ENCODE data around the gene ANO3.

Gene ANO3

GRCh38 chr11:26510164-26510563, 178.2 kb downstream of the ANO3 start:
- DNase-seq: no peak

DNA sequence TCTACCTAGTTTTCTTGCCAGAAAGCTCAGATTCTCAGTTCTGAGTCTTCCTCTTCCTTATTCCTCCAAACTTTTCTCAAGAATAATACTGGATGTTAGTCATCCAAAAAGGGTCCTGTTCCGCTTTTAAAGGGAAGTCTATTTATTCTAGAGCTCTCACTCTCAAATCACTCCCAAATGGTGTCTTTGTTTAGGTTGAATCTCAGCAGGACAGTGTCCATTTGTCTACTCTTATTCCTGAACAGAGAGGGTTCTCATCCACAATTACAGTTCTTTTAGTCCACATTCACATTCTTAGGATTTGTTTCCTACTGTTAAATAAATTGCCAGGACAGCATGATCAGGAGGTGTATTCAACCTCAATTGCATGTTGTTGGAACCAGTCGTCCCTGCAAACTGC, 178.8 kb downstream of the ANO3 start:
- DNase-seq: no peak

GRCh38 chr11:26512196-26512595, 180.3 kb downstream of the ANO3 start:
- DNase-seq: no peak

DNA sequence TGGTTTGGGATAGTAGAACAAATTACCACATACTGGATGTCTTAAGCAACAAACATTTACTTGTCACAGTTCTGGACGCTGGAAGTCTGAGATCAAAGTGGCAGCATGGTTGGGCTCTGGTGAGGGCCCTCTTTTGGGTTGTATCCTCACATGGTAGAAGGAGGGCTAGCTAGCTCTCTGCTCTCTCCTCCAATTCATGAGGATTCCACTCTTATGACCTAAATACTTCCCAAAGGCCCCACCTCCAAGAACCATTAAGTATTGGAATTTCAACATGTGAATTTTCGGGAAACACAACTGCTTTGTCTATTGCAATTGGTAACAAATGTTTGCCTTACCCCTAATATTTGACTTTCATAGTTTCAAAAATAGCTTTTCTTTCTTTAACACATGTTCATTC, 187.5 kb downstream of the ANO3 start:
- no peak for DNase-seq

GRCh38 chr11:26522912-26523610, 191.1 kb downstream of the ANO3 start:
- no peak for DNase-seq

DNA sequence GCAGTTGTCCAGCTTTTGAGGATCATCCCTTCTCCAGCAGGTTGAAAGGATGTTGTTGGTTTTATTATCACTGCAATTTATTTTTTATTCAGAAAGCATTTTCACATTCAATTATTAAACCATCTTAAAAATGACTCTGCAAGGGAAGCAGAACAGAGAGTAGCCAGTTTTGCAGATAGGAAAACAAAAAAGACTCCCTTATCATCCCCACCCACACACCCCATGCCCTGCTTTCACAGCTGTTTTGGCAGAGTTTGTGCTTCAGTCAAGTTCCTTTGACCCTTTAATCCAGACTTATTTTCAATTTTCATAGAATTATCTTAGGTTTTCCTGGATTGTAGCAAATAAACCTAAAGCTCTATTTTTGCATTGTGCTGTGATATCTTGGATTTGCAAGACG, 195.8 kb downstream of the ANO3 start:
- DNase-seq: no peak

DNA sequence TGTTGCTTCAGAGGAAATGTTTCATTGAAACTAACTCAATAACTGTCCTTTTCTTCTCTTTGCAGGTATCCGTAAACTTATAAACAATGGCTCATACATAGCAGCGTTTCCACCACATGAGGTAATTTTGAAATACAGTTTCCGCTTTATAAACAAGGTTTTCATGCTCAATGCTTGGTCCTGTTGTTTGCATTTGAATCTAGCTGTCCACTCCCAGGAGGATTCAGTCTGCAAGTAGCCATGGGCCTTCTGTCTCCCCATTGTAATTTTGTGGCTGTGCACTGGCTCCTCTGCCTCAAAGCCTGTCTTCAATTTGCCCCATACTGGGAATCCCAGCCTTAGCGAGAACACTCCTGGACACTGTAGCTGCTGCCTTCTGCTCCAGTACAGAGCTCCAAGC, 205.4 kb downstream of the ANO3 start:
- no peak for DNase-seq

DNA sequence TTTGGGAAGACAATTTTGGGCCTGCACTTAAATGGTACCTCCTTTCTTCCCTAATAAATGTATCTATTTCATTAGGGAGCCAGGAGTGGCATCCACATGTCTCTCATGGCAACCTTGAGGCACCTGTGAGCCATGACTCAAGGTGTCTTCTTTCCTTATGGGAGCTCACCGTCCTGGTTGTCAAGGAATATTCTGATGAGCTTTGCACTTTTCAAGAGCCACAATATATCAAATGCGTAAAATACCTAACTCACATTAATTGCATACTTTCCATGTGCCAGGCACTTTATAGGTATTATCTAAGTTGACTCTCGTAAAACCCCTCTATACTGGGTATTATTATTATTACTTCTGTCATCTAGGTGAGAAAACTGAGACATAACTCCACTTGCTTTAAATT, 207.6 kb downstream of the ANO3 start:
- no peak for DNase-seq

DNA sequence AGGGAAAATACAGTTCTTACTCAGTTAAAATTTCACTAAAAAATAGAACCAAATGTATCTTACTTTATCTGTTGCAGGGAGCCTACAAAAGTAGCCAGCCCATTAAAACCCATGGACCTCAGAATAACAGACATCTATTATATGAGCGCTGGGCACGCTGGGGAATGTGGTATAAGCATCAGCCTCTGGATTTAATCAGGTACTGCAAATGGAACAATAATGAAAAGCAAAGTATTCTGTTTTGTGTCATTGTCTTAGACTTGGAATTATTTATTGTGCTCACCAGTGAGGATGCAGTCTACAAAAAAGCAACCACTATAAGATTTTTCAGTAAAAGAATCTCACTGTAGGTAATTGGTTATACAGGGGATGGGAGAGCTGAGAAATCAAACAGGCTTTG, 209.9 kb downstream of the ANO3 start:
- DNase-seq: no peak

DNA sequence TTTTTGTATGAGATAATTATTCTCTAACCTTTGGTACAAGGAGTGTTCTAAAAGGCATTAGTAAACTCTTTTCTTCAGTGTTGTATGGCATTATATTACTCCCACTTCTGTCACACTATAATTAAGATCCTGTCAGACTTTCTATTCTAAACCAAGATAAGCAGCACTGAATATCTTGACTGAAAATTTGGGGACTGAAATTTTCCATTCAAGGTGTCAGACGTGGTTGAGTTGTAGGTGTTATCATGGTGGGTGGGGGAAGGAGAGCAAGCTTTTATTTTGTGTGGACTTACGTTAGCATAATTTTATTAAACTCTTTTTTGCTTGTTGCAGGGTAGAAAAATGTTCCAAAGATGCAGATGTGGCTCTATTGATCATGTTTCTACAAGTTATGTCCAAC, 217.2 kb downstream of the ANO3 start:
- DNase-seq: no peak

GRCh38 chr11:26550022-26550421, 218.1 kb downstream of the ANO3 start:
- no peak for DNase-seq

DNA sequence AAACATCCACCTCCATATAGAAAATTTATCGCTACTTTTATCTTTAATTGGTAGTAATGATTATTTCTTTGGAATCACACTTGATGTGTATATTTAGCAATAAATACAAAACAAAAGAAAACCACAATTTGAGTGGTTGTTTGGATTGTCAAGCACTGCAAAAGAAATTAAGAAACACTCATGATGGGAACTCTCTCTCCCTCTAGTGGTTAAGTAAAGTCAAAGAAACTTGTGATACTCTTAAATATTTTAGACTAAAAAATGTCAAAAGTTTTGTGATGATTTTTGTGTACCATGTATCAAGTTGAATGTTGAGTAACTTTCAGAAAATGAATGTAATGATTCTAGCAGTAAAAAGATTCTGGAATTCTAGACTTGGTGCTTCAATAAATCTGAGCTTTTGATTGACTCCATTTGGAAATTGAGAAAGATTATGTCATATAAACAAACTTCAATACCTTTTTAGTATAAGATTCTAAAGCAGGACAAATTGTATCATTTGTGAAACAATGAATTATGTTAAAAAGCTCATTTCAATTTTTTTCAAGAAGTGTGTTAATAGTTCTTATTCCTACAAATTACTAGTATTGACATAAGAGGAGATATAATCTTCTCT, 219.4 kb downstream of the ANO3 start:
- DNase-seq: no peak

- no peak for DNase-seq
These were observed 221.3 kb downstream of the ANO3 start for GRCh38 chr11:26553182-26553581.

DNA sequence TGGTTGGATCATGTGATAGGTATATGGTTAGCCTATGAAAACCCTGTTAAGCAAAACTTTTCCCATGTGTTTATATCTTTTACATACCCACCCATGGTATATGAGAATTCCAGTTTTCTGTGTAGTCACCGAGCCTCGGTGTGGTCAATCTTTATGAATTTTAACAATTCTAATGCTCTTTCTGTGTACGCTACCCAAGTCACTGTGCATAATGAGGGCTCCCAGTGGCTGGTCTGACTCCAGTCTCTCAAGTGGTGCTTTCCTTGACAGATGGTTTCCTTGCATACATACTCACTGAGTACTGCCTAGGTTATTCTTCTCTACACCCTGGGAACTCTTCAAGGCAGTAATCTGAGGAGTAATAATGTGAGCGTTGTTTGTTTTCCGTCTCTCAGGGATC, 222.5 kb downstream of the ANO3 start:
- DNase-seq: no peak

DNA sequence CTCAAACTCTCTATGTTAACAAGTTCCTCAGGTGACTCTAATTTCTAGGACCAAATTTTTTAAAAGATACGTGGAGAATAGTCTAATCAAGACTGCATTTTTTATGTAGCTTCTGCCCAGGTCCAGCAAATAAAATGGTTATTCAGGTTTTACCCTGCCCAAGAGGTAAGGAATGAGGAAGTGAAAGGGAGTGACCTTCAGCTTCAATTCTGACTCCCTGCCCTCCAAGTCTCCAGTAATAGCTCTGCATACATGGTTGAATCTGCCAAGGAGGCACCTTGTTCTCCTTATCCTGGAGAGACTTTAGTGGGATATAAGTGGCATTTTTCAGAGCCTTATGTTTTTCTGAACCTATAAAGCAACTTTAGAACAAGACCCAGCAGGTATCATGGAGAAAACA, 224.7 kb downstream of the ANO3 start:
- DNase-seq: no peak

DNA sequence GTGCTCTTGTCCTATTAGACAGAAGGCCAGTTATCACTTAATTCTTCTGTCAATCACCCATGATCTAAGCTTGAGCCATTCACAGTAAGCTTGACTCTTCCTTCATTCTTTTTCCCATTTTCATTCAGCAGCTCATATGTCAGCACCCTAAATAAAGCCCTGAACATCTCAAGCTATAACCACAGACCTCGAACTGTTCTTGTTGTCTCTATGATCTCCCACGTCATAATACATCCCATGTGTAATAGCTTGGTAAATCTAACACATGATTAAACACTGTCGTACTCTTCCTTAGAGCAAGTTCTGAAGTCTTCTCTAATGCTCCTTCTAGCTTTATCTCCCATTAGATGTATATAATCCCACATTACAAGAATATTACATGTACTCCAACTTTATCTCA, 225.7 kb downstream of the ANO3 start:
- no peak for DNase-seq

- no peak for DNase-seq
These were observed 226.3 kb downstream of the ANO3 start for GRCh38 chr11:26558190-26558589.

DNA sequence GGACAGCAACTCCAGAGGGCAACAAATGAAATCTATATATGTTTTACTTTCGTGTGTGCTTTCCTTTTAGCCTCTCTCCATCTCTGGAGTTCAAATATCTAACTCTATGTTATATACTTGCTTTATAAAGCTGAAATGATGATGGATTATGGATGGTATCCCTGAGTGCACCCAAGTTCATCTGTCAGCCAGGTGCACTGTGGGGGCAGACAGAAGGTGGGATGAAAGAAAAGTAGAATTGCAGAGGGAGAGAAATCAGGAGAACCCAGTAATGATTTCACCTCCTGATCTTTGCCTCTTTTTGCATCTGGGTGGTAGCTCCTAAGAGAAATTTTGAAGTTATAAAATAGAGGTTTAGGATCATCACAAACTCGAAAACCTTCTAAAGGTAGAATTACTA, 237.7 kb downstream of the ANO3 start:
- no peak for DNase-seq

DNA sequence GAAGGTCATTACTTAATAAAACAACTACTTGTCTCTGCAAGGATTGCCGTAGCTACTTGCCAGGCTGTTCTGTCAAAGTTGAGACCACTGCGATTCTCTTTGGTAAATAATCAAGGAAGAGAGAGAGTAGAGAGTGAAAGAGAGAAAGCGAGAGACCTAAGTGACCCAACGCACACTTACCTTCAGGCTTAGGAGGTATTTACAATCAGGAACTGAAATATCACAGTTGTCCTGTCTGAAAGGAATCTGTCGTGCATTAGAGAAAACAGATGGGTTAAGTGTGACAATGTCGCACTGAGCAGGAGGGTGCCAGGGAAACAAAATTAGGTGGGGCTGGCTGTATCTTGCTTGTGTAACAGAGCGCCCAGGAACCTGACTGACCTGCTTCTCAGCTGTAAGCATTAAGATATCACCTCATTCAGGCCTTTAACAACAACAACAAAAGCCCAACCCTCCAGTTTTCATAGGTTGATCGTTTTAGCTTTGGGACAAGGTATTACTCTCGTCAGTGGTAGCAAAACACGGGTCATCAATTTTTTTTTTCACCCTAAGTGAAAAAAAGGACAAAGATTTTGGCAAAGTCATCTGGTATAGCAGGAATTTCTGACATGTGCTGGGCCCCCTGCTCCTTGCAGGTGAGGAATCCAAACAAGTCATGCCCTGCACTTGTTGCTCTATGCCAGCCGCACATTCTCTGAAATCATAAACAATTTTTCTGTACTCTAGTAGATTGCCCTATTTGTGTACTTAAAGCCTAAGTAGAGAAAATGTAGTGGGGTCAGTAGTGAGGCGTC, 240.1 kb downstream of the ANO3 start, which contains the start of gene MUC15:
Gene MUC15 (minus strand): TSS at position 403 of the 794 bp plus-strand sequence. CDS start 5,169 bp downstream, outside the sequence.
- DNase-seq: no peak

DNA sequence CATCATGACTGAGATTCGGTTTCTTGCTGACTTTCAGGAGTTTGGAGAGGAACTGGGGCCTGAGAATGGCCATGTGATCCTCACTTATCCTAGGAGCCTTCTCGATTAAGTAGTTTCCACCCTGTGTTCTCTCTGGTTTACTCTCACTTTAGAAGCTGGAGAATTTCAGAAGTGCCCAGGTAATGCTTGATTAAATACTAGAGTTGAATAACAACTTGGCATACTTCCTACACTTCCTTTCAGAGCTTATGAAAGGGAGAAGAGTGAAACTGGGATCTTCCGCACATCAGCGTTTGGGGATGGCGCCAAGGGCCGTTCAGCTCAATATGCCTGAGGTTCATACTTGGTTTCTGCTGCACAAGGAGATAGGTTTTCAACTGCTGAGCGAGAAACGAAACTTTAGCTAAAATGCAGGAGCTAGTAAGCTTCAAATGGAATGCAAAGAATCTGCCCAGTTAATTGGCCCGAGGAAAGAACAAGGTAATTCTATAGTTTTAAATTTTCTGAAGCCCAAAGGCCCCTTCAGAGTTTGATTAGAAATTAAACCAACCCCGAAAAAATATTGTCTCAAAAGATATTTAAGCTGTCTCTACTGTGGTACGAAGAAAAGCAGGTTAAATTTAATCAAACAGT, 241.0 kb downstream of the ANO3 start:
- no peak for DNase-seq

- no peak for DNase-seq
These were observed 242.0 kb downstream of the ANO3 start for GRCh38 chr11:26573896-26574295.

DNA sequence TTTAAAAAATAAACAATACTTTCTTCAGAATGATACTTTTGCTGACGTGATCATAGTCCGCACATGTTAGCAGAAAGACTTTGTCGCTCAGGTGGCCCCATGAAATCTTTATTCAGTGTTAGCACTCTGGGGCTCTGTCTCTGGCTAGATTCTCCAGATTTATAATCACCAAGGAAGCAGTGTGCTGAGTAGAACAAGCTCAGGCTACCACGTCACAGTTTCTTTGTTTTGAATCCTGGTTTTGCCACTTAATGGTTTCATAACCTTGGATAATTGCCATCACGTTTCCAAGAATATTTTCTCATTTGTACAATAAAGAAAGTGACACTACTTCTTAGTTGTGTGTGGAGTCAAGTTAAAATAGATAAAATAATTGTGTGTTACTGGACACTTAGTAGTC, 244.0 kb downstream of the ANO3 start:
- DNase-seq: no peak

- DNase-seq: no peak
These were observed 247.2 kb downstream of the ANO3 start for GRCh38 chr11:26578998-26579661.

Measured in T1000 (cell line).